GM12872 (cell line): Measurements from ENCODE around the gene CLNK.

Source experiments
- TF ChIP-seq, protein P1 (sequence below): IDR thresholded peaks from 3 replicates; pipeline ENCODE4 v1.5.1; 2011; ENCODE audit warnings: low read depth, mild to moderate bottlenecking, low read length, moderate library complexity; ENCODE audit not compliant: insufficient read depth

Gene CLNK

DNA sequence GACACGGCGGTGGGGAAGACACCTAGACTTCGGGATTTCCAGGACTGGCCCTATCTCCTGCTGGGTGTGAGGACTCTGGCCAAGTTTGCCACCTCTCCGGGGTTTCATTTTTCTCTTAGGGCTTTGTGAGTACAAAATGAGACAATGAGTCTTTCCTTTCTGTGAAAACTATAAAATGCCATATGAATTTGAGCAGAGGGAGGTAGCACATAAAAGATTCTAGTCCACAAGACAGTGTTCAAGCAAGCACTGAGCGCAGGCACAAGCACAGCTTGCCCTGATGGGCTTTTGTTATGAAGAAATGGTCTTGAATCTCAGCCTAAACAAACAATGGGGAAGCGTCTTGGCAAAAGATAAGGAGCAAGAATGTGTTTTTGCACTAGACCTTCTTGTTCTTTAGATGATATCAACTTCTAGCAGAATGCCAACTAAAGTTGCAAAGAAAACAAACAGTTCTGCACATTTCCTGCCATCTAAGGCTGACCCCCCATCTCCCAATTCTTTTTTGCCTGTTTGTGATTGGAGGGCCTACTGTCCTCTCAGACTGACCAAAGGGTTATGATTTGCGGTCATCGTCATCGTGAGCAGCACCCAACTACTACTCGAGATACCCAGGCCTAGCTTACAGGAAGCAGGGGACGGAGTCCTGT lies 154.3 kb downstream of the CLNK start:
- TF ChIP-seq, protein P1, sequence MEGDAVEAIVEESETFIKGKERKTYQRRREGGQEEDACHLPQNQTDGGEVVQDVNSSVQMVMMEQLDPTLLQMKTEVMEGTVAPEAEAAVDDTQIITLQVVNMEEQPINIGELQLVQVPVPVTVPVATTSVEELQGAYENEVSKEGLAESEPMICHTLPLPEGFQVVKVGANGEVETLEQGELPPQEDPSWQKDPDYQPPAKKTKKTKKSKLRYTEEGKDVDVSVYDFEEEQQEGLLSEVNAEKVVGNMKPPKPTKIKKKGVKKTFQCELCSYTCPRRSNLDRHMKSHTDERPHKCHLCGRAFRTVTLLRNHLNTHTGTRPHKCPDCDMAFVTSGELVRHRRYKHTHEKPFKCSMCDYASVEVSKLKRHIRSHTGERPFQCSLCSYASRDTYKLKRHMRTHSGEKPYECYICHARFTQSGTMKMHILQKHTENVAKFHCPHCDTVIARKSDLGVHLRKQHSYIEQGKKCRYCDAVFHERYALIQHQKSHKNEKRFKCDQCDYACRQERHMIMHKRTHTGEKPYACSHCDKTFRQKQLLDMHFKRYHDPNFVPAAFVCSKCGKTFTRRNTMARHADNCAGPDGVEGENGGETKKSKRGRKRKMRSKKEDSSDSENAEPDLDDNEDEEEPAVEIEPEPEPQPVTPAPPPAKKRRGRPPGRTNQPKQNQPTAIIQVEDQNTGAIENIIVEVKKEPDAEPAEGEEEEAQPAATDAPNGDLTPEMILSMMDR, result no peak

DNA sequence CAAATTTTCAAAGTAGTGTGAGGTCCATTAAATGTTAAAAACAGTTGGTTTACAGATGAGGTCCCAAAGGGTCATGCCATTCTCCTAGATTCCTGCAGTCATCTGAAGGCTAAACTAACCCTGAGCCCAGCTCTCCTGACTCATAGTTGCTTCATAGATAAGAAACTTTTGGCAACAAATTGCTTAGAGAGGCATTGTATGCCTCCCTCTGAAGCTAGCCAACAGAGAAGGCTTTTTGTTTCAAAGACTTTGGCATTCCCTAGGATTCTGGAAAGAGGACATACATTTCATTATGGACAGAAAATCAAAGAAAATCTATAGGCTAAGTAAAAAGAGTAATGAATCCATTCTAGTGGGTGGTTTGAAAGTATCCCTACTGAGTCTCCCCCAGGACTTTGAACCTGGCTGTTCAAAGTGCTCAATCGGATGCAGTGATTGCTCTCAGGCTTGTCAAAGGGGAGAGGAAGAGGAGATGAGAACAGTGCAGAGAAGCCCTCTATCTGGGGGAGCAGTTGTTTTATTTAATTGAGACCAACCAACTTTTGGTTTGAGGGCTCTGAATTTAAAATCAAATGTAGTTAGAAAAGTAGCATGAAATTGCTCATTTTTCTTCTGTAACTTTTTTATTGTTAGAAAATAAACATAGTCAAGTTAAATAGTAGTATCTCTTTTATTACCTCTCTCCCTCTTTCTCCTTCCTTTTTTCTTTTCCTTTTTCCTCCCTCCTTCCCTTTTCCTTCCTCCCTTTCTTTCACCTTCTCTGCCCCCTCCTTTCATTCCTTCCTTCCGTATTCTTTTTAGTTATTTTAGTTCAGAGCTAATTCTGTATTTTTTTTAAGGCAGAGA lies 155.1 kb downstream of the CLNK start:
- TF ChIP-seq, protein P1, result no peak

DNA sequence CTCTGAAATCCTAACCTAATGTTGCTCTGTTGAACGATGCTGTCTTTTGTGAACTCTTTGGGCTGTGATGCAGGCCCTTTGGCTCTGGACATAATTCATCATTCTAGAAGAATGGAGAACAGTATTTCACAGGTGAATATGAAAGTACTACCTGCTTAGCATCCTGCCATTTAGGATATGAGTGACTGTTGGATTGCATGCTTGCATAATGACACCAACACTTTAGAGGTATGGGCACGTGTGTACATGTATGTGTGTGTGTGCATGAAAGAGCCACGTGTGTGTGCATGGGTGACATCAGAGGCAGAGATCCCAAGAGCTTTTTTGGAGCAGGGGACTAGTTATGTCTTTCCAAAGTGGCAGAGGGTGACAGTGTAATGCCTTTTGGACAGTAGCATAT lies 157.1 kb downstream of the CLNK start:
- TF ChIP-seq, protein P1, result no peak

DNA sequence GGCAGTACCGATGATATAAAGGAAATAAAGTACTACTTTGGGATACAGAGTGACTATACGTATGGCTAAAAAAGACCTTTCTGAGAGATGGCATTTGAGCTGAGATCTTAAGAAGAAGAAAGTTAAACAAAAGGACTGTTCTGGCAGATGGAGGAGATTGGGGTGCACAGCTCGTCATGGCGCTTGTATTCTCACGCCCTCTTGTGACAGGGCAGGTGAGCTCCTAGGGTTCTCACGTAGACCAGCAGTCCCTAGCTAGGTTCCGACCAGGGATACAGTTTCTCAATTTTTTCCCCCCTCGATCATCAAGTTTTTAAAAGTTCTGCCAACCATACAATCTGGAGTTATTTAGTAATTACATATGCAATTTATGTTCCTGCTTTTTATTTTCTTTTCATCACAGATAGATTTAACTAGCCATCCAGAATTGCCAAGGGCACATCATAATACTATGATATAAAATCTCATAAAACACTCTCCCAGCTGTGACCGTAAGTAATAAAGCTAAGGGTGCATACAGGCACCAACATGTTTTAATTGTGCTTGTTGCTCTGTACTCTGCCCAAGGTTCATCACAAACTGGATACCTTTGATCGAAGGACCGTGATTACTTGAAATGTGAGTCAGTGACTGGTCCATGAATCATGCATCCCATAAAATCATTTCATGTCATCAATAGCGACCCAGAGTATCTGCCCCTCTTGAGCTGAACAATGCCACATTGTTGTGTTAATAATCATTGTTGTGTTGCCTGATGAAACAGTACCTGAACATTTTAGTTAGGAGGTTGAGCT lies 157.9 kb downstream of the CLNK start:
- TF ChIP-seq, protein P1, result no peak

DNA sequence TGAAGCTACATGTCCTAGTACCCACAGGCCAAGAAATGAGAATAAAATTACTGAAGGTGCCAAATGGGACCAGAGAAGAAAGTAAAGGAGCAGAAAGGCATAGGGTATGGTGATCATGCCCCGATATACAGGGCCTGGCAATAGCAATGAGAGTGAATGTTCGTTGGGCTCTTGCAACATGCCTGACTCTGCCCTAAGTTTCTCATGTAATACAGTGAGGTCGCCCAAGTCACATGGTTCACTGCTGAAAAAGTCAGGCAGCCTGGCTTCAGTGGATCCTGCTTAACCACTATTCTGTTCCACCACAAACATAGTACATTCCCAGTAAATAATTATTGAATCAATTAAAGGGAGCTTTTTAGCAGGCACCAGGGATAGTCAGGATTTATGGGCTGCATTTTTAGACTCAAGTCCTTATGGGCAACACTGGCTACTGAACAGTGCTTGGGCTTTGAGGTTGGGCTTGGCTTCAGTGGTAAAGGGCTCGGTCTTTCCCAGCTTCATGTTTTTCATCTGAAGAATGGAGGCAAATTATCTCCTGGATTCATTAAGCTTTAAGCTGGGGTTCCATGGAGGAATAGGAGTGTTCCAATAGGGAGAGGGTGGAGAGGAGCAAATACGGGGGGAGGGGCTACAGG lies 160.3 kb downstream of the CLNK start:
- TF ChIP-seq, protein P1, result no peak

DNA sequence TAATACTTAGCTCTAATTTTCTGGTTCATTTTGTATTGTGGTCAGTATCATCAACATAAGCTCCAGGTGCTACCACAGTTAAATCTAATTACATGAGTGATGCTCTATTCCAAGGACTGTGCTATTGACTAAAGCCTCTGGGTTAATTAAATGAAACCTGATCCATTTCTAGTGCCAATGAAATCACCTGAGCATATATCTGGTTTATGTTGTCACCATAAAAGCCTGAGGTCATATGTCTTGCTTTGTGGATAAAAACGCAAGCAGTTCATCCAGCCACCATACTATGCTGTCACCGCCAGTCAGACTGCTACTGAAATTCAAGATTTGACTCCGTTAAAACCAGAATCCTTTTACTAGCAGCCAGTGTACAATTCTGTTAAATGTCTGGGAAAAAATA lies 163.1 kb downstream of the CLNK start:
- TF ChIP-seq, protein P1, result no peak

DNA sequence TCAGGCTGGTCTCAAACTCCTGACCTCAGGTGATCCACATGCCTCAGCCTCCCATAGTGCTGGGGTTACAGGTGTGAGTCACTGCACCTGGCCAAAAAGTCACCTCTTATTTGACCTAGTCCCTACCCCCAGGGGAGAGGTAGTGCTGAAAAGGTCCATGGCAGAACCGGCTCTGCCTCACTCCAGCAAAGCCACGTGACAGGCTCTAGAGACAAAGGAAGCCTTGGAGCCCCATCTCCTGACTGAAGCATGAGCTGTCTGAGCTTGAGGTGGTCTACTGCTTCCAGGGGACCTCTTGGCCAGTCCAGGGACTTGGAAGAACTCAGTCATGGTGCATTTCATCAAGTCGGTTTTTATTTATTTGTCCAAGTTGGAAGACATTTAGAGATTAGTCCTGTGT lies 174.8 kb downstream of the CLNK start:
- TF ChIP-seq, protein P1, result no peak
